Endothelial cell of umbilical vein (primary cell): ENCODE measurements around the gene CEBPA. TPM values are rescaled to one million over a fixed set of nuclear protein-coding genes. Genes with fewer than 3 reads are reported as not detected.

Experiments
- BruUV-seq: library from RNA; stranded (reverse); fragments of 400-500 nt; replicated peaks from 2 replicates; lab custom pipeline; 2021; lab: Mats Ljungman, UMichigan
- CTCF ChIA-PET: fragments of 300-600, 350-600 bp; sonication (Branson Sonifier 250); formaldehyde crosslinking; loops from one replicate; lab custom pipeline; 2021; ENCODE audit warnings: antibody characterized with exemption, inconsistent platforms; lab: Charles Lee
- POLR2A ChIA-PET: fragments of 300-600, 350-600 bp; sonication (Branson Sonifier 250); formaldehyde crosslinking; loops from one replicate; lab custom pipeline; 2021; ENCODE audit warnings: antibody characterized with exemption, inconsistent platforms; lab: Charles Lee
- DNase-seq: peaks from one replicate; pipeline ENCODE4 v3.0.0-alpha.2; 2011; ENCODE audit warnings: low read depth, low spot score
- FAIRE-seq: peaks from 2 replicates; lab custom pipeline; 2011; peaks lifted over from hg19 to GRCh38; lab: Jason Lieb, UNC
- H2AFZ ChIP-seq: 2 replicates; pipeline ENCODE4 v1.6.0; 2012; ENCODE audit warnings: low read depth, low read length, control low read depth, inconsistent platforms
- H3K27ac ChIP-seq: 2 replicates; pipeline ENCODE4 v1.5.1; 2011; ENCODE audit warnings: low read depth, mild to moderate bottlenecking, control low read depth, low read length, moderate library complexity; ENCODE audit not compliant: insufficient read depth
- H3K27me3 ChIP-seq, 2 experiments: 2 replicates each; pipeline versions ENCODE4 v1.6.0 to v1.6.1; 2011; ENCODE audit warnings: low read length in 2 of 2, mixed read lengths in 1 of 2; ENCODE audit not compliant: control insufficient read depth in 2 of 2, insufficient read depth in 2 of 2
- H3K36me3 ChIP-seq, 2 experiments: 2 replicates in 1 of 2; 3 replicates in 1 of 2; pipeline ENCODE4 v1.5.1; 2011; ENCODE audit warnings: low read length in 2 of 2, mild to moderate bottlenecking in 1 of 2, moderate library complexity in 1 of 2; ENCODE audit not compliant: control insufficient read depth in 2 of 2, insufficient read depth in 2 of 2; ENCODE audit errors: extremely low read depth in 1 of 2
- H3K4me1 ChIP-seq: 3 replicates; pipeline ENCODE4 v1.5.1; 2011; ENCODE audit warnings: mild to moderate bottlenecking, low read length; ENCODE audit not compliant: control insufficient read depth, insufficient read depth; ENCODE audit errors: extremely low read depth
- H3K4me2 ChIP-seq: 2 replicates; pipeline ENCODE4 v1.6.1; 2011; ENCODE audit warnings: low read length, control low read depth, mixed read lengths; ENCODE audit not compliant: insufficient read depth
- H3K4me3 ChIP-seq, 3 experiments: fragments of 200-600 bp in 1 of 3; sonication (generic), shearing (Covaris generic) in 1 of 3; replicated peaks in 1 of 3; 2 replicates each; pipeline ENCODE4 v1.5.1; 2011 to 2016; ENCODE audit warnings: control low read depth in 3 of 3, low read length in 3 of 3, mild to moderate bottlenecking in 2 of 3, inconsistent platforms in 1 of 3, low read depth in 1 of 3, moderate library complexity in 1 of 3; ENCODE audit not compliant: insufficient read depth in 1 of 3
- H3K79me2 ChIP-seq: 2 replicates; pipeline ENCODE4 v1.6.0; 2012; ENCODE audit warnings: low read length, inconsistent platforms; ENCODE audit not compliant: control insufficient read depth, insufficient read depth
- H3K9ac ChIP-seq: replicated peaks from 2 replicates; pipeline ENCODE3; 2011; ENCODE audit warnings: low read length, control low read depth; ENCODE audit not compliant: insufficient read depth; ENCODE audit errors: extremely low read depth
- H3K9me1 ChIP-seq: replicated peaks from 3 replicates; pipeline ENCODE4 v1.6.0; 2011; ENCODE audit warnings: mild to moderate bottlenecking, low read length; ENCODE audit not compliant: control insufficient read depth, insufficient read depth; ENCODE audit errors: extremely low read depth
- H3K9me3 ChIP-seq: replicated peaks from 2 replicates; pipeline ENCODE4 v1.5.1; 2012; ENCODE audit warnings: low read length, inconsistent platforms; ENCODE audit not compliant: control insufficient read depth, insufficient read depth
- H4K20me1 ChIP-seq: replicated peaks from 2 replicates; pipeline ENCODE3; 2011; ENCODE audit warnings: mild to moderate bottlenecking, low read length; ENCODE audit not compliant: control insufficient read depth, insufficient read depth; ENCODE audit errors: extremely low read depth
- EZH2 ChIP-seq: IDR thresholded peaks from 2 replicates; pipeline ENCODE4 v1.6.1; 2012; ENCODE audit warnings: borderline replicate concordance, low read depth, mild to moderate bottlenecking, moderate library complexity, low read length, inconsistent platforms; ENCODE audit not compliant: severe bottlenecking
- FOS ChIP-seq: IDR thresholded peaks from 2 replicates; pipeline ENCODE4 v1.6.1; 2011; ENCODE audit warnings: mild to moderate bottlenecking, low read length, moderate library complexity, borderline replicate concordance; ENCODE audit not compliant: insufficient read depth
- GATA2 ChIP-seq: IDR thresholded peaks from 2 replicates; pipeline ENCODE4 v1.7.0; 2011; ENCODE audit warnings: low read depth, mild to moderate bottlenecking, moderate library complexity, mixed read lengths, low read length; ENCODE audit not compliant: insufficient read length, insufficient read depth
- JUN ChIP-seq: IDR thresholded peaks from 2 replicates; pipeline ENCODE4 v1.6.1; 2011; ENCODE audit warnings: borderline replicate concordance, low read depth; ENCODE audit not compliant: insufficient read length, insufficient read depth
- MAX ChIP-seq: IDR thresholded peaks from 2 replicates; pipeline ENCODE4 v1.6.1; 2011; ENCODE audit not compliant: insufficient read depth, insufficient read length
- MYC ChIP-seq: IDR thresholded peaks from one replicate; pipeline ENCODE4 v1.6.1; 2011; ENCODE audit warnings: mild to moderate bottlenecking, low read depth, low read length
- POLR2A ChIP-seq: IDR thresholded peaks from 2 replicates; pipeline ENCODE4 v1.6.1; 2012; ENCODE audit warnings: low read depth, mild to moderate bottlenecking, control low read depth, low read length
- POLR2AphosphoS5 ChIP-seq: IDR thresholded peaks from 2 replicates; pipeline ENCODE4 v1.6.1; 2012; ENCODE audit warnings: low read depth, mild to moderate bottlenecking, control low read depth, low read length, moderate library complexity; ENCODE audit not compliant: insufficient read depth
- dilution Hi-C: fragments of 300-500 bp; cut with MboI; formaldehyde crosslinking; loops from one replicate; pipeline ENCODE4 v1.15.0; 2019; ENCODE audit warnings: low sequenced_read_pairs; ENCODE audit not compliant: extremely low pct_ligation_motif_present
- intact Hi-C: fragments of 100-400 bp; cut with micrococcal nuclease; formaldehyde crosslinking; loops from one replicate; pipeline ENCODE4 v1.10.0; 2022
- polyA plus RNA-seq, 4 experiments: library from polyadenylated mRNA; depleted of rRNA in 3 of 4; stranded (reverse) in 3 of 4; unstranded in 1 of 4; fragments of >200 nt; gene quantifications; 2 replicates each; pipeline versions ENCODE4 v1.2.1 to v1.2.3, GENCODE V29; 2011 to 2012; ENCODE audit warnings: missing spikeins in 1 of 4
- total RNA-seq: library from RNA; stranded (reverse); gene quantifications from 2 replicates; pipeline ENCODE4 v1.2.3, GENCODE V29; 2021
- TF ChIP-seq, protein P1 (sequence below), 2 donors: IDR thresholded peaks; 1 replicate in 1 of 2; 2 replicates in 1 of 2; pipeline ENCODE4 v1.5.1; 2011; ENCODE audit warnings: low read length in 2 of 2, mild to moderate bottlenecking in 2 of 2, moderate library complexity in 2 of 2, control low read depth in 1 of 2, inconsistent platforms in 1 of 2, low read depth in 1 of 2; ENCODE audit not compliant: insufficient read depth in 1 of 2; ENCODE audit errors: extremely low read depth in 1 of 2

Gene CEBPA
- total and polyA plus RNA-seq, 2 donors (not counting 3 experiments of a cell fraction or from before 2014, with no cell fraction given) = 0.06 TPM; not detected in 1

DNA sequence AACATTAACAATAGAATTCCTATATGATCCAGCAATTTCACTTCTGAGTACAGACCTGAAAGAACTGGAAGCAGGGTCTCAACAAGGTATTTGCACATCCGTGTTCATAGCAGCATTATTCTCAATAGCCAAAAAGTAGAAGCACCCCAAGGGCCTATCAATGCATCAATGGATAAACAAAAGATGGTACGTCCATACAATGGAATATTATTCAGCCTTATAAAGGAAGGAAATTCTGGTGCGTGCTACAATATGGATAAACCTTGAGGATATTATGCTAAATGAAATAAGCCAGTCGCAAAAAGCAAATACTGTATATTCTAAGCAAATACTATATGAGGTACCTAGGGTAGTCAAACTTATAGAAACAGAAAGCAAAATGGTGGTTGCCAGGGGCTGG lies 30.8 kb upstream of the CEBPA start:
- H3K9me3 ChIP-seq = no peaks in the 10 kb centered on the region
- FAIRE-seq = no peak
- TF ChIP-seq, protein P1, sequence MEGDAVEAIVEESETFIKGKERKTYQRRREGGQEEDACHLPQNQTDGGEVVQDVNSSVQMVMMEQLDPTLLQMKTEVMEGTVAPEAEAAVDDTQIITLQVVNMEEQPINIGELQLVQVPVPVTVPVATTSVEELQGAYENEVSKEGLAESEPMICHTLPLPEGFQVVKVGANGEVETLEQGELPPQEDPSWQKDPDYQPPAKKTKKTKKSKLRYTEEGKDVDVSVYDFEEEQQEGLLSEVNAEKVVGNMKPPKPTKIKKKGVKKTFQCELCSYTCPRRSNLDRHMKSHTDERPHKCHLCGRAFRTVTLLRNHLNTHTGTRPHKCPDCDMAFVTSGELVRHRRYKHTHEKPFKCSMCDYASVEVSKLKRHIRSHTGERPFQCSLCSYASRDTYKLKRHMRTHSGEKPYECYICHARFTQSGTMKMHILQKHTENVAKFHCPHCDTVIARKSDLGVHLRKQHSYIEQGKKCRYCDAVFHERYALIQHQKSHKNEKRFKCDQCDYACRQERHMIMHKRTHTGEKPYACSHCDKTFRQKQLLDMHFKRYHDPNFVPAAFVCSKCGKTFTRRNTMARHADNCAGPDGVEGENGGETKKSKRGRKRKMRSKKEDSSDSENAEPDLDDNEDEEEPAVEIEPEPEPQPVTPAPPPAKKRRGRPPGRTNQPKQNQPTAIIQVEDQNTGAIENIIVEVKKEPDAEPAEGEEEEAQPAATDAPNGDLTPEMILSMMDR (IDR thresholded peaks at IDR 0.05; ENCODE audit: extremely low read depth in 1 of 2, insufficient read depth in 1 of 2, low read depth in 1 of 2, low read length in 2 of 2) = no peak
- no peak for TF ChIP-seq POLR2AphosphoS5
- no peak for TF ChIP-seq MYC
- TF ChIP-seq GATA2 = no peak
- no peak for TF ChIP-seq EZH2
- TF ChIP-seq JUN = no peak
- no peak for TF ChIP-seq FOS
- no peak for TF ChIP-seq POLR2A
- TF ChIP-seq MAX = no peak
- no peaks in the 10 kb centered on the region for H4K20me1 ChIP-seq
- no TSS peak for BruUV-seq
- H3K4me2 ChIP-seq = no peak overlapping the region
- H3K9ac ChIP-seq = no peak overlapping the region
- no peak for DNase-seq
- H3K79me2 ChIP-seq = no peaks in the 10 kb centered on the region
- no peaks in the 10 kb centered on the region for H3K9me1 ChIP-seq
- H3K27ac ChIP-seq = no peak overlapping the region
- H3K4me3 ChIP-seq = no peak overlapping the region
- no peak overlapping the region for H2AFZ ChIP-seq
- H3K36me3 ChIP-seq = no peaks in the 10 kb centered on the region
- POLR2A ChIA-PET = no interaction called here
- intact Hi-C loops = no loop called here
- H3K27me3 ChIP-seq = peaks cover 0 to 2% of the 10 kb centered on the region in 2 experiments
- CTCF ChIA-PET = interaction anchor here (0.9 kb wide), 1 partner anchor 74 kb away, joined by 4 read pairs; no protein-coding TSS in a partner anchor
- dilution Hi-C loops = no loop called here
- H3K4me1 ChIP-seq = no peaks in the 10 kb centered on the region
